GM12872 (cell line): ENCODE results near the gene GET3.

ENCODE experiments used
- CTCF ChIP-seq: IDR thresholded peaks from 3 replicates; pipeline ENCODE4 v1.5.1; 2011; ENCODE audit warnings: low read depth, mild to moderate bottlenecking, low read length, moderate library complexity; ENCODE audit not compliant: insufficient read depth

GET3 gene

GRCh38 chr19:12790628-12791344 lies 53.5 kb downstream of the GET3 start:
- TF ChIP-seq CTCF: no peak

DNA sequence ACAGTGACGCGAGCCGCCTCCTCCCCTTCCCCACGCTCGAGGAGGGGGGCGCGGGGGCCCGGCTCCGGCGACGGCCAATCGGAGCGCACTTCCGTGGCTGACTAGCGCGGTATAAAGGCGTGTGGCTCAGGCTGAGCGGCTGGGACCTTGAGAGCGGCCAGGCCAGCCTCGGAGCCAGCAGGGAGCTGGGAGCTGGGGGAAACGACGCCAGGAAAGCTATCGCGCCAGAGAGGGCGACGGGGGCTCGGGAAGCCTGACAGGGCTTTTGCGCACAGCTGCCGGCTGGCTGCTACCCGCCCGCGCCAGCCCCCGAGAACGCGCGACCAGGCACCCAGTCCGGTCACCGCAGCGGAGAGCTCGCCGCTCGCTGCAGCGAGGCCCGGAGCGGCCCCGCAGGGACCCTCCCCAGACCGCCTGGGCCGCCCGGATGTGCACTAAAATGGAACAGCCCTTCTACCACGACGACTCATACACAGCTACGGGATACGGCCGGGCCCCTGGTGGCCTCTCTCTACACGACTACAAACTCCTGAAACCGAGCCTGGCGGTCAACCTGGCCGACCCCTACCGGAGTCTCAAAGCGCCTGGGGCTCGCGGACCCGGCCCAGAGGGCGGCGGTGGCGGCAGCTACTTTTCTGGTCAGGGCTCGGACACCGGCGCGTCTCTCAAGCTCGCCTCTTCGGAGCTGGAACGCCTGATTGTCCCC lies 54.2 kb downstream of the GET3 start, which contains the start of gene JUNB:
TSS of gene JUNB (plus strand) at position 142 of the 706 bp plus-strand sequence. CDS start at position 428, 286 bp downstream.
- 0 out of 3 replicates have a peak, but pooled peaks have one; percentile 7 for TF ChIP-seq CTCF

GRCh38 chr19:12792051-12792852 lies 55.0 kb downstream of the GET3 start:
- TF ChIP-seq CTCF: no peak

DNA sequence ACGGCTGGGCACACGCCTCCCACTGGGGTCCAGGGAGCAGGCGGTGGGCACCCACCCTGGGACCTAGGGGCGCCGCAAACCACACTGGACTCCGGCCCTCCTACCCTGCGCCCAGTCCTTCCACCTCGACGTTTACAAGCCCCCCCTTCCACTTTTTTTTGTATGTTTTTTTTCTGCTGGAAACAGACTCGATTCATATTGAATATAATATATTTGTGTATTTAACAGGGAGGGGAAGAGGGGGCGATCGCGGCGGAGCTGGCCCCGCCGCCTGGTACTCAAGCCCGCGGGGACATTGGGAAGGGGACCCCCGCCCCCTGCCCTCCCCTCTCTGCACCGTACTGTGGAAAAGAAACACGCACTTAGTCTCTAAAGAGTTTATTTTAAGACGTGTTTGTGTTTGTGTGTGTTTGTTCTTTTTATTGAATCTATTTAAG lies 55.6 kb downstream of the GET3 start:
- no peak for TF ChIP-seq CTCF

DNA sequence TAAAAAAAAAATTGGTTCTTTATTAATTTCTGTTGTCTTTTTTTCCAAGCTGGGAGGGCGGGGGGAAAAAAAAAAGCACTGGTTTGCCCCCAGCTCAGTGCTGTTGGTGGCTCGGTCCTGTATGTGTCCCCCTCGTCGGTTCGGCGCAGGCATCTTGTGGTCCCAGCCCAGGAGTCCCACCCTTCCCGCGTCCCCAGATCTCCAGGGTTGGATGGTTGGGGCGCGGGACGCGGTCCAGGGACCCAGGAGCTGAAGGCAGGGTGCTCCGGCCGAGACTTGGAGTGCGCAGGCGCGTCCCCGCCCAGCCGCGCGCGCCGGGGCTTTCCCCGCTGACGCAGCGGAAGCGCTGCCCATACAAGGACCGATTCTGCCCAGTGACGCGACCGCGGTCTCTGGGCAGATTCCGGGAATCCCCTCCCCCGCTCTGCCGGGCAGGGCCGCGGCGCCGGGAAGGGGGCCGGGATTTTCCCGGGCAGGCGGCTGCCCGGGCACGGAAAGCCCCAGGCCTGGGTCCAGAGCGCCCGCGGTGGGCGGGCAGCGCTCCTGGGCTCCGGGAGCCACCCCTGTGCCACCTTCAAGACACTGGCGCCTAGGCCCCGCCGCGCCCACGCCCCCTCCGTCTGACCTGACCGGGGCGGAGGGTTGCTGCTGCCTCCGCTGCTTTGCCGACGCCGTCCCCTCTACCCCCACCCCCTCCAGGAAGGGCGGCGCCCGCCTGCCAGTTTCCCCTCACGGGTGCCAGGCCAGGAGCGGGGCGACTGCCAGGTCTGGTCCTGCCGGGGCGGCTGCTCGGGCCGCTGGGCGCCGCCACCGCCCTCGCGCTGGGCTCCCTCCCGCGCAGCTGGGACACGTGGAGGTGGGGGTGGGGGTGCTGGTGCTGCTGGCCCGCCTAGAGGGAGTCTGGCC lies 56.2 kb downstream of the GET3 start:
- no peak for TF ChIP-seq CTCF

DNA sequence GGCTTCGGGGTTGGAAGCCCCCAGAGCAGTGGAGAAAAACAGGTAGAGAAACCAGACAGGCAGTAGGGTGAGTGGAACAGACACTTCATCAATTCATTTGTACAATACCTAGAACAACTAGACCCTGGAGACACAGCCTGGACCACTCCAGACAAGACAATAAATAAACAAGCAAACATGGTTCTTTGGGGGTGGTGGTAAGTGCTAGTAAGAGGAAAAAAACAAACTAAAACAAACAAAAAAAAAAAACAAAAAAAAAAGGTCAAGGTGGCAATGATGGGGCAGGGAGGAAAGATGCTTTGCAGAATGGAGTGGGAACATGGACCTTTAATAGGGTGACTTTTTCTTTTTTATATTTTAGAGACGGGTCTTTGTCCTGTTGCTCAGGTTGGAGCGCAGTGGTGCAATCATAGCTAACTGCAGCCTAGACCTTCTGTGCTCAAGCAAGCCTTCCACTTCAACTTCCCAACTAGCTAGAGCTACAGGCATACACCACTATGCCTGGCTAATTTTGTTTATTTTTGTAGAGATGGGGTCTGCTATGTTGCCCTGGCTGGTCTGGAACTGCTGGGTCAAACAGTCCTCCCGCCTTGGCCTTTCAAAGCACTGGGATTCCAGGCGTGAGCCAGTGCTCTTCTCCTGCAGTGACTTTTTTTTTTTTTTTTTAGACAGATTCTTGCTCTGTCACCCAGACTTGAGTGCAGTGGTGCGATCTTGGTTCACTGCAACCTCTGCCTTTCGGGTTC lies 57.1 kb downstream of the GET3 start:
- TF ChIP-seq CTCF: no peak
